GM18519 (cell line): ENCODE measurements around the gene RIPOR1.

Experiments
- ATAC-seq: cut with Tn5 transposase; IDR thresholded peaks from one replicate; pipeline ENCODE4 v1.9.1; 2021; ENCODE audit warnings: mild to moderate bottlenecking, moderate library complexity; ENCODE audit not compliant: unreplicated experiment, low FRiP score

The RIPOR1 gene

DNA sequence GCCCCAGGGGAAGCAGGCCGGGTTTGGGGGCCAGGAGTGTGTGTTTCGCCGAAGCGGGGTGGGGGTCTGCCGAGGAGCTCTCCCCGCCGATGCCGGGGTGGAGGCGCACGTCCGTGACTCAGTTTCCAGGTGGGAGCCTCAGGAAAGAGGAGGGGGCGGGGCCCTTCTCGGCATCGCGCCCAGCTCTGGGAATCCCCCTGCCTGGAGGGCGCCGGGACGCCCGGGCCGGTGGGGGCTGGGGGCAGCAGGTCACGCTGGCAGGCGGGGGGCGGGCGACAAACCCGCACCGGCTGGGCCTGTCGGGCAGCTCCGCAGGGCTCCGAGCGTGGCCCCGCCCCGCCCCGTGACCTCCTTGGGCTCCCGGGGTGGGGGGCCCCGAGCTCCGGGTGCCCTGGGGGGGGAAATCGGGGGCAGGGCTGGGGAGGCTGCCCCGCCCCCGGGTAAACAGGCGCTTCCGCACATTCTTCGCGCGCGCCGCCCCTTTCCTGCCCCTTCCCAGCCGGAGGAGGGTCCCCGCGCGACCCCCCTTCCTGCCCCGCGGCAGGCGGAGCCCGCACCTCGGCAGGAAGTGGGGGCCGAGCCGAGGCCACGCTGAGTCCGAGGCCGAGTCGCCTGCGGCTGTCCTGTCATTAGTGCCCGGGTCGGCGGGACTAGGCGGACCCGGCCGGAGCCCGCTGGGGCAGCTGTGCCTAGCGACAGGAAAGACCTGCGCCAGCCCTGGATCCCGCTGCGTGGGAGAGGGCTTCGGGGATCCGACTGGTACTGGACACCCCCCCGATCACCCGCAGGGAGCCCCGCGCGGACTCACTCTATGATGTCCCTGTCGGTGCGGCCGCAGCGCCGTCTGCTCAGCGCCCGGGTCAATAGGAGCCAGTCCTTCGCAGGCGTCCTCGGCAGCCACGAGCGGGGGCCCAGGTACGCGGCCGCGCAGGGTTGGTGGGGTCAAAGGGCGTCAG, 9.3 kb downstream of the RIPOR1 start:
- ATAC-seq = no peak

DNA sequence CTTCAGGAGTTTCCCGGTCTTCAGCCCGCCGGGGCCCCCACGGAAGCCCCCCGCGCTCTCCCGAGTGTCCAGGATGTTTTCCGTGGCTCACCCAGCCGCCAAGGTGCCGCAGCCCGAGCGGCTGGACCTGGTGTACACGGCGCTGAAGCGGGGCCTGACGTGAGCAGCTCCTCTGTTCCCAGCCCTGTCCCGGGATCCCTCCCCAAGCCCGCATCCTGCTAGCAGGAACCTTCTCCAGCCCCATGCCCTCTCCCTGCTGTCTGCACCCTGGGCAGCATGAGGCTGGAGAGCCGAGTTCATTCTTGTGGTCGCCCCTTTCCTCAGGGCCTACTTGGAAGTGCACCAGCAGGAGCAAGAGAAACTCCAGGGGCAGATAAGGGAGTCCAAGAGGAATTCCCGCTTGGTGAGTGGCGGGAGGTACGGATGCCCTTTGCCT, 10.1 kb downstream of the RIPOR1 start:
- ATAC-seq = no peak

DNA sequence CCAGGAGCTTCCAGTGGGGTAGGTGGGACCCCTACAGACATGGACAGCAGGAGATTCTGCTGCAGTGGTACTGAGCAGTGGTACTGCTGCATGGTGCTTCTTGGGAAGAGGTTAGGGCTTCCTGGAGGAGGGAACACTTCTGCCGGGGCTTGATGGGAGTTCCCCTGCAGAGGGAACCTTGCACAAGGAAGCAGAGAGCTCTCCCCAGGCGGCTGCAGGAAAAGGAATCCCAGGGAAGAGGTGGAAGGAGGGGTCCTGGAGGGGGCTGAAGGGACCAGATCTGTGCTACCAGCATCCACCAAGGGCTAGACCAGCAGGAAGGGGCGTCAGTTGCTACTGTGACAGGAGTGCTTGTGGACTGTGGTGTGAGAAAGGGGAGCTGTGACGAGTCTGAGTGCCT, 10.6 kb downstream of the RIPOR1 start:
- no peak for ATAC-seq

DNA sequence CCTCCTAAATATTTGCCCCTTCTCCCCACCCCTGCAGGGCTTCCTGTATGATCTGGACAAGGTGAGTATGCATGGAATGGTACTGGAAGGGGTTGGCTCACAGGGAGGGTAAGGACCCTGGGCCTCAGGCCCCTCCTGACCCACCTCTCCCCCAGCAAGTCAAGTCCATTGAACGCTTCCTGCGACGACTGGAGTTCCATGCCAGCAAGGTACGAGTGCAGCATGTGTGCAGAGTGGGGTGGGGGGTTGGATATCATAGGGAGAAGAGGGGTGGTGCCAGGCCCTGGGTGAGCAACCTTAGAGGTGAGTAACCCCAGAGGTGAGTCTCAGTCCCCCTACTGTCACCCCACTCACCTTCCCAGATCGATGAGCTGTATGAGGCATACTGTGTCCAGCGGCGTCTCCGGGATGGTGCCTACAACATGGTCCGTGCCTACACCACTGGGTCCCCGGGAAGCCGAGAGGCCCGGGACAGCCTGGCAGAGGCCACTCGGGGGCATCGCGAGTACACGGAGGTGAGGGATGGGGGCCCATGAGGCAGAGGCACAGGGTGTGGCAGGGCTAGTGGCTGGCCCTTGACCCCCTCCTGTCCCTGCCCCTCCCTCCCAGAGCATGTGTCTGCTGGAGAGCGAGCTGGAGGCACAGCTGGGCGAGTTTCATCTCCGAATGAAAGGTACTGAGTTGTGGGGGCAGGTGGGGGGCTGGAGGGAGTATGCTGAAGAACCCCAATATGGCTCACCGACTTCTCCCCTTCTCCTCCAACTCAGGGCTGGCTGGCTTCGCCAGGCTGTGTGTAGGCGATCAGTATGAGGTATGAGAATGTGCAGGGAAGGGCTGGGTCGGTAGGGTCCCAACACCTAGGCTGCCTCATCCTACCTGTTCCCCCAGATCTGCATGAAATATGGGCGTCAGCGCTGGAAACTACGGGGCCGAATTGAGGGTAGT, 11.3 kb downstream of the RIPOR1 start:
- no peak for ATAC-seq

DNA sequence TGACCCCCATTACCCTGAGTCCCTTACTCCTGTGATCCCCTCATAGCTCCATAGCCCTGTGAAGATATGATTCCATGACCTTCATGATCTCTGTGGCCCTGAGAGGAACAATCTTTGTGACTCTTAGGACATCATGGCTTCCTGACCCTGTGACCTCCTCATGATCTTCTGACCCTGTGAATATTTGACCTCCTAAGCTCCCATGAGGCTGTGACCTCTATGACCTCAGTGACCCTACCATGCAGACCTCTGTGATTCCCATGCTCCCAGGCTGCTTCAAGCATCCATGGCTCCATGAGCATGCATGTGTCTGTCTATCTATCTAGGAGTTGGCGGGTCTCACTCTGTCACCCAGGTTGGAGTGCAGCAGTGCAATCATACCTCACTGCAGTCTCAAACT, 12.1 kb downstream of the RIPOR1 start:
- ATAC-seq = no peak

DNA sequence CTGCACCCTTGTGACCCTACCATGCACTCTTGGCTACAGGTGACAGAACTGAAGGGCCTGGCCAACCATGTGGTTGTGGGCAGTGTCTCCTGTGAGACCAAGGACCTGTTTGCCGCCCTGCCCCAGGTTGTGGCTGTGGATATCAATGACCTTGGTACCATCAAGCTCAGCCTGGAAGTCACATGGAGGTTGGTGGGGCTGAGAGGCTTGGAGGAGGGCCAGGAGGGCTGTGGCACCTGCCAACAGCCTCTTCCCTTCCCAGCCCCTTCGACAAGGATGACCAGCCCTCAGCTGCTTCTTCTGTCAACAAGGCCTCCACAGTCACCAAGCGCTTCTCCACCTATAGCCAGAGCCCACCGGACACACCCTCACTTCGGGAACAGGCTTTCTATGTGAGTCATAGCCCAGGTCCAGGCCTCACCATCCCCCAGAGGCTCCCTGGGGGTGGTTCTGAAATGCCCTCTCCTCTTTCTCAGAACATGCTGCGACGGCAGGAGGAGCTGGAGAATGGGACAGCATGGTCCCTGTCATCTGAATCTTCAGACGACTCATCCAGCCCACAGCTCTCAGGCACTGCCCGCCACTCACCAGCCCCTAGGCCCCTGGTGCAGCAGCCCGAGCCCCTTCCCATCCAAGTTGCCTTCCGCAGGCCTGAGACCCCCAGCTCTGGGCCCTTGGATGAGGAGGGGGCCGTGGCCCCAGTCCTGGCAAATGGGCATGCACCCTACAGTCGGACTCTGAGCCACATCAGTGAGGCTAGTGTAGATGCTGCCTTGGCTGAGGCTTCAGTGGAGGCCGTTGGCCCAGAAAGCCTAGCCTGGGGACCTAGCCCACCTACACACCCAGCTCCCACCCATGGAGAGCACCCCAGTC, 13.0 kb downstream of the RIPOR1 start:
- ATAC-seq = no peak

DNA sequence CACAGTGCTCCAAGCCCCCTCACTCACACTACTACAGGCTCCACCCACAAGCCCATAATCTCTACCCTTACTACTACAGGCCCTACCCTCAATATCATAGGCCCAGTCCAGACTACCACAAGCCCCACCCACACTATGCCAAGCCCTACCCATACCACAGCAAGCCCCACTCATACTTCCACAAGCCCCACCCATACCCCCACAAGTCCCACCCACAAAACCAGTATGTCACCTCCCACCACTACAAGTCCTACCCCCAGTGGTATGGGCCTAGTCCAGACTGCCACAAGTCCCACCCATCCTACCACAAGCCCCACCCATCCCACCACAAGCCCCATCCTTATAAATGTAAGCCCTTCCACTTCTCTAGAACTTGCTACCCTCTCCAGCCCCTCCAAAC, 13.8 kb downstream of the RIPOR1 start:
- ATAC-seq = no peak

DNA sequence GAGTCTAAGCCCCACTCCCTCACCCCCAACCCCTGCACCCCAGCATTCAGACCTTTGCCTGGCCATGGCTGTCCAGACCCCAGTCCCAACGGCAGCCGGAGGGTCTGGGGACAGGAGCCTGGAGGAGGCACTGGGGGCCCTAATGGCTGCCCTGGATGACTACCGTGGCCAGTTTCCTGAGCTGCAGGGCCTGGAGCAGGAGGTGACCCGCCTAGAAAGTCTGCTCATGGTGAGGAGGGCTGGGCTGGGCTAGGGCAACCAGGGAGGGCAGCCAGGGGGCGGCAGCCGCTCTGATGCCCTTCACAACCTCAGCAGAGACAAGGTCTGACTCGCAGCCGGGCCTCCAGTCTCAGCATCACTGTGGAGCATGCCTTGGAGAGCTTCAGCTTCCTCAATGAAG, 14.4 kb downstream of the RIPOR1 start:
- ATAC-seq = no peak

DNA sequence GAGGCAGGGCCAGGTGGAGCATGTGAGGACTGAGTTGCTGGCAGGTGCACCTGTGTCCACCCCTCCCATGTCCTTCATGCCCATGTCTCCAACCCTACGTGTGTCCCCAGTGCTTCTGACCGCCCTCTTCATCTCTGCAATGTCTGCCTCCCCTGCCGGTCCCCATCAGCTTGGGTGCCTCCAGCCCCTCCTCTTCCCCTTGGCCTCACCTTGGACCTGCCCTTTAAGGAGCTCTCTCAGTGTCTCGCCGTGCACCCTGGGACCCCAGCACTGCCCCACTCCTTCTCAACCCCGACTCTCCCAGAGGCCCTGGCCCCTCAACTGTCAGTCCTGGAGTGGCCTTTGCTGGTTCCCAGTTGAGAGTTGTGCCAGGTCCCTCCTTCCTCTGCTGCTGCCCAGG, 15.0 kb downstream of the RIPOR1 start:
- ATAC-seq = no peak

DNA sequence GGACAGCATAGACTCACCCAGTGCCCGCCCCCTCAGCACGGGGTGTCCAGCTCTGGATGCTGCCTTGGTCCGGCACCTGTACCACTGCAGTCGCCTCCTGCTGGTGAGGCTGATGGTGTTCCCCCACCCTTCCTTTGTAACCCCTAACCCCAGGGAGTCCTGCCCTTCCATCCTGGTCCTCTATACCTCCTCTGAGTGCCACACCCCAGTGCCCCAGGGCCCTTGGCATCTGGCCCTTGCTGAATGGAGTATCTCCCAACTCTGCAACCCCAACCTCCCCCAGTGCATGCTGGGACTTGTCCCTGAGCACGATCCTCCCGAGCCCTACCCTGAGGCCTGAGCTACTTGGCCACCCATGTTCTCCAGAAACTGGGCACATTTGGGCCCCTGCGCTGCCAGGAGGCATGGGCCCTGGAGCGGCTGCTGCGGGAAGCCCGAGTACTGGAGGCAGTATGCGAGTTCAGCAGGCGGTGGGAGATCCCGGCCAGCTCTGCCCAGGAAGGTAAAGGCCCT, 15.8 kb downstream of the RIPOR1 start:
- no peak for ATAC-seq

DNA sequence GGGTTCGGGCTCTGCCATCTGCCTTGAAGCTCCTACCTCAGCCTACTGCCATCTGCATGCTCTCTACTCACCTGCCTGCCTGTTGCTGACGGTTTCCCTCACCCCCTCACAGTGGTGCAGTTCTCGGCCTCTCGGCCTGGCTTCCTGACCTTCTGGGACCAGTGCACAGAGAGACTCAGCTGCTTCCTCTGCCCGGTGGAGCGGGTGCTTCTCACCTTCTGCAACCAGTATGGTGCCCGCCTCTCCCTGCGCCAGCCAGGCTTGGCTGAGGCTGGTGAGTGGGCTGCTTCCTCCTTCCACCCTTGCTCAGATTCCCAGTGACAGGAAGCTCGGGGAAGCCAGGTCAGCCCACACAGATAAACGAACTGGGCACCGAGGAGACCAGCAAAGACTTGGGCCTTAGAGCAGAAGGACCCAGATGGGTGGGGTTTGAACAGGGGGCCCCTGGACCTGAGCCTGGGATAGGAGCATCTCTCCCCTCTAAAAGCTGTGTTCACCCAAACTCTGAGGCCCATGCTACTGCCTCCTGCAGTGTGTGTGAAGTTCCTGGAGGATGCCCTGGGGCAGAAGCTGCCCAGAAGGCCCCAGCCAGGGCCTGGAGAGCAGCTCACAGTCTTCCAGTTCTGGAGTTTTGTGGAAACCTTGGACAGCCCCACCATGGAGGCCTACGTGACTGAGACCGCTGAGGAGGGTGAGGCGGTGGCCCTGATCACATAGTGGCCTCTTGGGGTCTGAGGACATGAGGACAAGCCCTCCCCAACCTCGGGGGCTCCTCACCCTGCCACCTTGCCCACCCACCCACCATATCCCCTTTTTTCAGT, 16.4 kb downstream of the RIPOR1 start:
- no peak for ATAC-seq

DNA sequence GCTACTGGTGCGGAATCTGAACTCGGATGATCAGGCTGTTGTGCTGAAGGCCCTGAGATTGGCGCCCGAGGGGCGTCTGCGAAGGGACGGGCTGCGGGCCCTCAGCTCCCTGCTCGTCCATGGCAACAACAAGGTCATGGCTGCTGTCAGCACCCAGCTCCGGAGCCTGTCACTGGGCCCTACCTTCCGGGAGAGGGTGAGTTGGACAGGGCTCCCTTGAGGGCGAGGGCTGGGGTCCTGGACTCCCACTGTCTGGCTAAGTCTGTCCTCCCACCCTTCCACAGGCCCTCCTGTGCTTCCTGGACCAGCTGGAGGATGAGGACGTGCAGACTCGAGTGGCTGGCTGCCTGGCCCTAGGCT, 17.0 kb downstream of the RIPOR1 start:
- ATAC-seq = no peak

DNA sequence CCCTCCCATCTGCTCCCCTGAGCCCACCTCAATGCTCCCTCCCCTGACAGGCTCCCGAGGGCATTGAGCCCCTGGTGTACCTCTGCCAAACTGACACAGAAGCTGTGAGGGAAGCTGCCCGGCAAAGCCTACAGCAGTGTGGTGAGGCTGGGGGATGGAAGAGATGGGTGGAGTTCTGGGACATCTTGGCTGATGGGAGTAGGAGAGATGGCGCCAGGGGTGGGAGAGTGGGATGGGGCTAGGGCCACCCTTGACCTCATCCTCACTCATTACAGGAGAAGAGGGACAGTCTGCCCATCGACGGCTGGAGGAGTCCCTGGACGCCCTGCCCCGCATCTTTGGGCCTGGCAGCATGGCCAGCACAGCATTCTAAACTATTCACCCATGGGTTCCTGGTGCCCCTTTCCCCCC, 17.5 kb downstream of the RIPOR1 start:
- ATAC-seq = no peak

DNA sequence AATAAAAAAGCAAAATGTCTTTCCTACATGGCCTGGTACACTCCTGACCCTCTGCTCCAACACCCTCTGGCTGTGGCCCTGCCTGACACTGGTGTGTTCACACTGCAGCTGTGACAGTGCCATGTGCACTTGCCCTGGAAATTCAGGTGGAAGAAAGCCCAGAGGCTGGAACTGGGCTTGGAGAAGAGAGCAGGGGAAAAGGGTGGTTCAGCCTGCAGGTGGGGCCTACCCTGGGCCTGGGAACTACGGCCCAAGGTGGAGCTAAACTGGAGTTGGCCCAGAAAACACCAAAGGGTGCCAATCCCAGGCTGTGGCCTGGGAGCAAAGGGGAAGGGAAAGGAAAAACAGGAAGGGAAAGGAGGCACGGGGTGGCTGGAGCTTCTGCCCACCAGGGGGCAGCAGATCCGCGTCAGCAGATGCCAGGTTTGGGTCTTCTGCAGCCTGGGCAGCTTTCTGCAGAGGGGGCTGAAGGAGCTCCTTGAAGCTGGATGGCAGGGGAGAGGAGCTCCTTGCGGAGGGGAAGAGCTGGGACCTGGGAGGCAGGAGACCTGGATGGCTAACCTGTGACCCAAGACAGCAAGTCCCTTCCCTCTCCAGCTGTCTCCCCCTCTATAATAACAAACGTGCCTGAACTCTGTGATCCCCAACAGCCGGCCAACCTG, 18.3 kb downstream of the RIPOR1 start:
- no peak for ATAC-seq

DNA sequence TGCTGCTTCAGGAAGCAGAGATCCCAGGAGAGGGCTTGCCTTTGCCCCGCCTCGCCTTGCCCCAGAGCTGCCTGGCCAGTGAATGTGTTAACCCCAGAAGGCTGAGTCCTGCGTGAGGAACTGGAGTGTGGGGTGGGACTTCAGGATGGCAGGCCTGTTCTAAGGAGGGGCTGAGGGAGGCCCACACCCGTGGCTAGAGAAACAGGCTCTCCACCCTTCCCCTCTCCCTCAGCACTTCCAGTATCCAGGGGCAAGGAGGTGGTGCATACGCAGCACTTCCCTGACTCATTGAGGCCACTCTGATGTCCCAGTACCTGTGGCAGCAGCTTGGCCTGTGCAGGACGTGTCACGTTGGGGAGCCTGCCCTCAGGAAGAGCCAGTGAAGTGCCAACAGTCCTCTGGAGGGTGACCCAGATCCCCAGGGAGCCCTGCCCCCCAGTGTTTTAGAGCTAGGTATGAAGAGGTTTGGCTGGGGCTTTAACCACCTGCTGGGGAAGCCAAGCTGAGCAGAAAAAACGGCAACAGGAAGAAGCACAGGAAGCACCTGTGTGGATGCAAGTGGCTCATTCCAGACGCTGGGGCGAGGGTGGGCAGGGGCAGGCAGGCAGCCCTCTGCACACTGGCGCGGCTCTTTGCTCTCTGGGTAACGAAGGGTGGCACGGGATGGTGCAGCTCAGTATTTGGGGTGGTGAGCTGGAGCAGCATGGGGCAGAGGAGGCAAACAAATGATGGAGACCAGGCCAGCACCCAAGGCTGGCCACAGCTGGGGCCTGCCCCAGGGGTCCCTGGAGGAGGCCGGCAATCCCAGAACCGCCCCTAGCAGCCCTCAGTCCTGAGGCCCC, 19.0 kb downstream of the RIPOR1 start:
- ATAC-seq = no peak

DNA sequence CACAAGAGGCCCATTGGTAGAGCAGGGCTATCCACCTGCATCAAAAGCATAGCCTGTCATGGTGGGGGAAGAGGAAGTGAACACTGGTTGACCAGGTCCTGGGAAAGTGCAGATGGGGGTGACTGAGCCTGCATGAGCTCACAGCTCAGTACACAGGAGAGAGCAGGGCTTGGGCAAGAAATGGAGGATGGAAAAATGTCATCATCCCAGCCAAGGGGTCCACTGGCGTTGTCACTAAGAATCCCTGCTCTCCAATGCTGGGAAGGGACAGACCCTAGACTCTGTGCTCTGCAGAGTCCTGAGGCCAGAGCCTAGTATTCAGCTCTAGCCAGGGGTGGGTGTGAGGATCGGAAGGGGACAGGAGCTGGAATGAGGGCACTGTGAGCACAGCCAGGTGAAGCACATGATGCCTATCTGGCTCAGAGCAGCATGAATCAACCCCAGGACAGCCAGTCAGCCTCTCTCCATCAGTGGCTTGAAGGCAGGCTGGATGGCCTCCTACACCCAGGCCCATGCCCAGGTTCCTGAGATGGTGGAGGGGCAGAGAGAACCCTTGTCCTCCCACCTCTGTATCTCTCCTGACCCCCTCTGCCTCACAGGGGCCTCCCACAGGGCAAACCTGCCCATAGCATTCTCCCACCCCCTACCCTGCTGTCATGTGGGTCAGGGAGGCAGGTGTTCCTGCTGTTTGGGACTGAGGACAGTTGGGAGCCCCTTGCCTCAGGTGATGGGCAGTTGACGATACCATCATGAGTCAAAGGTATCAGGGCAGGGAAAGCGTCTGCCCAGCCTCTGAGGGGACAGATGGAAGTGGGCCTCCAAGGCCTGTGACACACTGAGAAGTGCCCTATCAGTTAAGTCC, 19.9 kb downstream of the RIPOR1 start:
- no peak for ATAC-seq

DNA sequence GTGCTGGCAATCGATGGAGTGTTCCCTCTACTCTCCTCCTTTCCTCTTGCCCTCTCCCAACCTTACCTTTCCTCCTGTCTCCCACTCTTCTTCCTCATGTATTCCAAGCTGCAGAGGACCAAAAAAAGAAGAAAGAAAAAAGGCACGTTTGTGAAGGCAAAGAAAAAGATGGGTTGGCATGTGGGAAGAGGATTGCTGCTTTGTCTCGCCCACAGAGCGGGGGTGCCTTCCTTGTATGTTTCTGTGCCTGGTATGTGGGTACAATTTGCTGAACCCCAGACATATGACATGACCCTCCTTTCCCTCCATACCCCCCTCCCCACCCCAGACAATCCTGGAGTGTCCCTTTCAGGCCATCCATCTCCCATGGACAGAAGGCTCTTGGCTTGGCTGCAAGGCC, 20.6 kb downstream of the RIPOR1 start:
- ATAC-seq = no peak
